Stimulated activated CD4-positive, alpha-beta T cell treated with anti-CD3 and anti-CD28 coated beads, Interleukin-4, amount 100 ng/mL, for 24 hours (primary cell): ENCODE data around the gene PA2G4.

Experiments
- DNase-seq: peaks from one replicate; pipeline ENCODE4 v3.0.0-alpha.2; 2020

The PA2G4 gene

DNA sequence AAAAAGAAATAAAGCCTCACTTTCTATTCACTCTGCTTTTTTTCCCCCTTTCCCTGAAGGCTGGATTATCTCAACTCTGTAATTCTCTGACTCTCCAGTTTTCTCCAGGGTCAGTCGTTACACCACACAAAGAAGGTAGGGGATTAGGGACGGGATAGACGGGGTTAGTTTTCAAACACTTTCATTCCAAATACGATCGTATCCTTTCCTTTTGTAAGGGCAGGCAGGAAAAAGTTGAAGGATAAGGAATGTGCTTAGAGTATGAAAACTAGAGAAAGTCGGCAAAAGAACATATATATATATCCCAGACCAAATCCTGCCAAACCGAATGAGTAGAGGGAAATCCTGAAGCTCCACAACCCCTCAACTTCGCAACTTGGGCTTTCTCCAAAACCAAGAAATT is 23.1 kb downstream of the PA2G4 start:
- no peak for DNase-seq

DNA sequence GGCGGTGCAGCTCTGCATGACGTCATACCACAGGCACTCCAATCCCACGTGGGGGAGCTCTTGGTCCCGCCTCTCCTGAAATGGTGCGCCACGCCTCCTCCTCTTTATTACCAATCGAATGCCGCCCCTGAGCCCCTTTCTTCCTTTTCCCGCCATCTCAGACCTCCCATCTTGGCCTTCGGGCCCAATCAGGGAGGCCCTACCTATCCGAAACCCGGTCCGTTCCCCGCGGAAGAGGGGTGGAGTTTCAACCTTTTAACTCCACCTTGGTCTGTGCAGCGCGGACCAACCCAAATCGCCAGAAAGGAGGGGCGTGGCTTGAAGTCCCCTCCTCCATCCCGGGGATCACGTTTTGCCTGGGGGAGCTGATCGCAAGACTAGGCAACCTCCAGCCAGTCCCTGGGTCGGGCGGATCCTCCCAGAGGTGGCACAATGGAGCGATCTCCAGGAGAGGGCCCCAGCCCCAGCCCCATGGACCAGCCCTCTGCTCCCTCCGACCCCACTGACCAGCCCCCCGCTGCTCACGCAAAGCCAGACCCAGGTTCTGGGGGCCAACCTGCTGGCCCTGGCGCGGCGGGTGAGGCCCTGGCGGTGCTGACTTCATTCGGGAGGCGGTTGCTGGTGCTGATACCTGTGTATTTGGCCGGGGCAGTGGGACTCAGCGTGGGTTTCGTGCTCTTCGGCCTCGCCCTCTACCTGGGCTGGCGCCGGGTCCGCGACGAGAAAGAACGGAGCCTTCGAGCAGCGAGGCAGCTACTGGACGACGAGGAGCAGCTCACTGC is 23.7 kb downstream of the PA2G4 start, which contains the start of gene ESYT1:
Gene ESYT1, plus strand, starts transcription at position 380 of the 782 bp plus-strand sequence. Its CDS starts 53 bp downstream, at position 433.
- DNase-seq: peak; percentile 98

DNA sequence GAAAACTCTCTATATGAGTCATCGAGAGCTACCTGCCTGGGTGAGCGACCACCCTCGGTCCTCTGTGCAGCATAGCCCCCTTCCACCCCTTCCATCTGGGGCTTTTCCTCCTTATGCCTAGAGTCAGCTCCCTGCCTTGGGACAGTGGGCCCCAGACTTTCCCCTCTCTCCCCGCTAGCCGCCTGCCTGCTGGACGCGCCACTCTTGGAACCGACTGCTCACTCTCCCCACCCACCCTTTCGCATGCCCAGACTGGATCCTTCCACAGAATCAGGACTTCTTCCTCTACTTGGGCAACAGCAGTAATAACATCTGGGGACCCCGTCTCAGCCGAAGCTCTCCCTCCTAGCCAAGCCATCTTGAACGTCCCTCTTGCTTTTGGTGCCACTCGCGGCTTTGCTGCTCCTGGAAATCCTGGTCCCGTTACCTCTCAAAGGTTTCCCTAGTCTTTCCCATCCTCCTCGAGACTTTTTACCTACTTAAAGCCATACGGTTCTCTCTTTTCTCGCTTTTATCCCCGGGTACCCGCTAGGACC is 24.4 kb downstream of the PA2G4 start:
- DNase-seq: peak; percentile 23

DNA sequence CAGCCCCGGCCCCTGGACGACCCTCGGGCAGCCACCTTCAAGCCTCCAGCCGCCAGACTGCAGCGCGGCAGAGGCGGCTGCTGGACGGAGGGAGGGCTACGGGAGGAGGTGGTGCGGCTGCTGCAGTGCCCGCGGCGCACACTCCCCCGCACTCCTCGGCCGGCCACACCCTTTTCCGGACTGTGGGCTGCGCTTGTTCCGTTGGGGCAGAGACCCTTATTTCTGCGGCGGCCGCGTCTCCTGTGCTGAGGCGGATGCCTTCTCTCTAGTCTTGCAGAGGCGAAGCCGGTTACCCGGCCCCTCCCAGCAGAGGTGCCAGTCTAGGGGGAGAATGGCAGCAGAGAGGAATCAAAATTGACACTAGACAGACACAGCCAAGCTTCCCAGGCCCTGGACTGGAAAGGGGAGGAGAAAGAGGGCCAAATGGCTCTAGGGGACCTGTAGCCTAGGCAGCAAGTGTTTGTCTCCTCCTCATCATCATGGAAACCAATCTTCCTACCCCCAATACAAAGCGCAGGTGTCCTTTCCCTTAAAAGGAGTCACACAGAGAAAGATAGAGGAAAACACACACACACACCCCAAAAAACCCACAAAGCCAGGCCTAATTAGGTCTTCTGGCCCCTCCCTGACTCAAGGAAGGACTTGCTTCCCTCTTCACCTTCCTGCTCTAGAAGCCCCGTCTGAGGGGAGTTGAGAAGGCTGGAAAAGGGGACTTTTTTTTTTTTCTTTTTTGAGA is 25.0 kb downstream of the PA2G4 start:
- peak; percentile 65 for DNase-seq

DNA sequence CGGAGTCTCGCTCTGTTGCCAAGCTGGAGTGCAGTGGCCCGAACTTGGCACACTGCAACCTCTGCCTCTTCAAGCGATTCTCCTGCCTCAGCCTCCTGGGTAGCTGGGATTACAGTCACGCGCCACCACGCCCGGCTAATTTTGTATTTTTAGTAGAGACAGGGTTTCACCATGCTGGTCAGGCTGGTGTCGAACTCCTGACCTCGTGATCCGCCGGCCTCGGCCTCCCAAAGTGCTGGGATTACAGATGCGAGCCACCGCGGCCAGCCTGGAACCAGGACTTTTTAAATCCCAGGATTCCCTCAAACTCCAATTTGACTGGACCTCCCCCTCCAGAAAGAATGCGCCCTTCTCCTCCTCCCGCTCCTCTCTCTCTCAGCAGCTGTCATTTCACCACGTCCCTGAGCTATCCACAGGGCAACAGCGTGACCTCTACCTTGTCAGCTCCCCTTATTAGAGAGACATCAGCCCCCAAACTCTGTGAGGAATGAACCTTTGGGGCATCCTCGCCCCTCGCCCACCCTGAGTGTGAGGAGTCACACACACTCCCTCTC is 25.7 kb downstream of the PA2G4 start:
- DNase-seq: no peak

GRCh38 chr12:56130876-56131275 is 26.5 kb downstream of the PA2G4 start:
- no peak for DNase-seq

- no peak for DNase-seq
These were observed 30.5 kb downstream of the PA2G4 start for GRCh38 chr12:56134897-56135296.

GRCh38 chr12:56137853-56138571 is 33.7 kb downstream of the PA2G4 start:
- no peak for DNase-seq

- no peak for DNase-seq
These were observed 37.8 kb downstream of the PA2G4 start for GRCh38 chr12:56141946-56142784.

DNA sequence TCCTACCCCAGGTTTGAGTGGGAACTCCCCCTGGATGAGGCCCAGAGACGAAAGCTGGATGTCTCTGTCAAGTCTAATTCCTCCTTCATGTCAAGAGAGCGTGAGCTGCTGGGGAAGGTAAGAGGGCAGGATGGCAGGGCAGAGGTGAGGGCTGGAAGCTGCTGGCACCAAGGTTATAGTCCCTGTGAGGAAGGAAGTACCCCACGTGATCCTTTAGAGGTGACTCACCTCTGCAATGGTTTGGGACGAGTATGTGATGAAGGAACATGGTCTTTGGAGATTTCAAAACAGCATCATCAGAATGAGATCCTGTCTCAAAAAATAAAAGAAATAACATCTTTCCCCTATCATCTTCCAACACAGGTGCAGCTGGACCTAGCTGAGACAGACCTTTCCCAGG is 38.9 kb downstream of the PA2G4 start:
- DNase-seq: no peak

GRCh38 chr12:56143870-56144269 is 39.5 kb downstream of the PA2G4 start:
- DNase-seq: no peak

GRCh38 chr12:56145217-56145616 is 40.9 kb downstream of the PA2G4 start:
- no peak for DNase-seq

DNA sequence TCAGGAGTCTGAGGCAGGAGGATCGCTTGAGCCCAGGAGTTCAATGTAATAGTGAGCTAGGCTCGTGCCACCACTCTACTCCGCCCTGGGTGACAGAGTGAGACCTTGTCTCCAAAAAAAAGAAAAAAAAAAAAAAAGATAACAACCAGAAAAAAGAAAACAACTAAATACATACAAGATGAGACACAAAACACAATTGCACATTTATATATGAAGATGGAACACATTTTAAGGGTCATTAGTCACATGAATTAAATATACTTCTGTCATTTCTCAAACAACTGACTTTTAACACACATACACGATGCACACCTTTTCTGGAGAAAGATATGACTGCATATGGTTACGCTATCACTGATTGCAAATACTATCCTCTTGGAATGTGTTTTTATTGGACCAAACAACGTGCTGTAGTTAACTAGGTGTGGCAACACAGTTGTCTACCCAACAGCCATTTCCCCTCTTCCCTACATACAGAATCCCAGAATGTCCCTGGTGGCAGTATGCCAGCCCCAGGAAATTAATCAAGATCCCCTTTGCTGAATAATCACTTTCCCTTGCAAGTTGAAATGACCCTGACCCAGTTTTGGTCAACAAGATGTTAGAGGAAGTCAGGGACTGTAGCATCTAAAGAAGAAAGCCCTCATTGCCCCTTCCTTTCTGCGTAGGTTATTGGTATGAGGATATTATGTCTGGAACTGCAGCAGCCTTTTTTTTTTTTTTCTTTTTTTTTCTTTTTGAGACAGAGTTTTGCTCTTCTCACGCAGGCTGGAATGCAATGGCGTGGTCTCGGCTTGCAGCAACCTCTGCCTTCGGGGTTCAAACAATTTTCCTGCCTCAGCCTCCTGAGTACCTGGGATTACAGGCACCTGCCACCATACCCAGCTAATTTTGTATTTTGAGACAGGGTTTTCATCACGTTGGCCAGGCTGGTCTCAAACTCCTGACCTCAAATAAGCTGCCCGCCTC is 42.4 kb downstream of the PA2G4 start:
- no peak for DNase-seq

DNA sequence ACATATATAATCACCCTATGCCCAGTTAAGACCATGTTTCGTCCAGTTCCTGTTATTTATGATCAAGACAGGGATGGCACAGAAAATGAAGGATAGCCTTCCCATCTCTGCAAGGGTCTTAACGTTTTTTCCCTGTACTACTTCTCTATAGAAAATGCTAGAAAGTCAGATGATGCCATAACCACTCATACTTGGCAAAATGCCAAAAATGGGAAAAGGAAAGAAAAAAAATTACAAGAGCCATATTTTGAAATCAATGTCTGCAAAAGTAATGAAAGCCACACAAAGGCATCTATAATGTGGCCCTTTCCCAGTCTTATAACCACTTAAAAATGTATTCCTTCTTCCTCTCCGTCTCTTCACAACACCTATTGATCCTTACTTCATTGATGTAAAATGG is 46.2 kb downstream of the PA2G4 start:
- no peak for DNase-seq

- DNase-seq: peak; percentile 77
These were observed 47.3 kb downstream of the PA2G4 start for GRCh38 chr12:56151672-56152131.

- peak; percentile 96 for DNase-seq
These were observed 47.9 kb downstream of the PA2G4 start, which contains the start of gene MYL6B for GRCh38 chr12:56152132-56152755. MYL6B (plus strand) TSS chr12:56152587; CDS start chr12:56153919, 1,332 bp downstream.

GRCh38 chr12:56152756-56153677 is 48.7 kb downstream of the PA2G4 start:
- no peak for DNase-seq

DNA sequence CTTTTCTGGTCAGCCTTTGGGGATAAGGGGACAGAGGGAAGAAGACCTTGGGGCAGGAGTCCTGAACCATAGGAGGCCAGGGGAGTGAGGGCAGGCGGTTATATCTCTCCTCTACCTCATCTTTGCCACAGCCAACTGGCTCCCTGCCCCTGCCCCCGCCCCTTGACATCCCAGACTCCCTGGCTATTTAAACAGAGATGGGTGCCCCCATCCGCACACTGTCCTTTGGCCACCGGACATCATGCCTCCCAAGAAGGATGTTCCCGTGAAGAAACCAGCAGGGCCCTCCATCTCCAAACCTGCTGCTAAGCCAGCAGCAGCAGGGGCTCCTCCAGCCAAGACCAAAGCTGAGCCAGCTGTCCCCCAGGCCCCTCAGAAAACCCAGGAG is 49.3 kb downstream of the PA2G4 start:
- DNase-seq: no peak

DNA sequence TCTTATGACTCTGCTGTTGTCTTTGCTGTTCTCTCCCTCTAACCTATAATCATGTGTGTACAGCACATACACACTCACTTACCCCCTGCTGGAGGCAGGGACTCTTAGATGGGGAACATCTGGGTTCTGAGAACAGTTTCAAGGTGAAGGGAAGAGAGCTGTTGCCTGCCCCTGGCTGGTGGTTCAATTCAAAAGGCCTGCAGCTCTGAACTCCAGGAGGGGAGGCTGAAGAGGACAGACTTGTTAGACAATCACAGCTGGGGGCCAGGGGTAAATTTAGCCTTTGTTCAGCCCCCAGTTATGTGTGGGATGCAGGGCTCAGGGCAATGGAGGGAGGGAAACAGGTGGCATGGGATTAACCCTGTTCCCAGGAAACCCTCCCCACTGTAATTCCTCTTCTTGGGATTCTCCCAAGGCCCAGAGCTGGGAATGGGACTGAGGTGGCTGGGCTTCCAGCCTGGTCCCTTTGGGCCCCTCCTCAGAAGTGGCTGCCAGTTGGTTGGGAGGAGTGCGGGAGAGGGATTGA is 50.0 kb downstream of the PA2G4 start:
- no peak for DNase-seq
